Heart left ventricle (tissue), 13 donors: Measurements from ENCODE around the gene WDCP.

Experiments used
- CTCF ChIP-seq, 12 donors: fragments of 200-600 bp; sonication (generic) in 4 of 12; IDR thresholded peaks; one replicate each; pipeline versions ENCODE4 v1.5.0 to v1.8.0; 2018 to 2022; ENCODE audit warnings: antibody characterized with exemption in 12 of 12, mild to moderate bottlenecking in 5 of 12
- POLR2A ChIP-seq, 2 donors: fragments of 450-650 bp; IDR thresholded peaks; one replicate each; pipeline ENCODE4 v1.6.1; 2017; ENCODE audit warnings: antibody characterized with exemption in 2 of 2, mild to moderate bottlenecking in 2 of 2, moderate library complexity in 2 of 2
- donor health status: ischemic (EF 13 %, LVEDD 7.1; RV severe dilation, severe dysfunction).
- donor health status: DM: no; HTN: yes; CAD: no.
- donor health status: DM: no; HTN: no; CAD: no.
- donor health status: ischemic (EF 25% LVEDD 6.9; RV normal size, moderate dysfunction).
- donor health status: ischemic (EF 25% LVEDD 5.7; RV mildly dilated, moderate dysfunction).
- donor health status: ischemic (EF 35%, LVEDD 5.7; RV mildly dilated, moderate dysfunction).
- donor health status: nonischemic (EF 11% LVEDD 7.7; RV severe dilation, severe dysfunction).
- donor health status: DM: yes; HTN: yes; CAD: no.
- donor health status: PGD.
- donor health status: ischemic (EF 29% LVEDD 5.4; RV normal size, mild dysfunction).
- donor health status: nonischemic (EF 23%, LVEDD 6.1; RV moderate dilation, normal function).

DNA sequence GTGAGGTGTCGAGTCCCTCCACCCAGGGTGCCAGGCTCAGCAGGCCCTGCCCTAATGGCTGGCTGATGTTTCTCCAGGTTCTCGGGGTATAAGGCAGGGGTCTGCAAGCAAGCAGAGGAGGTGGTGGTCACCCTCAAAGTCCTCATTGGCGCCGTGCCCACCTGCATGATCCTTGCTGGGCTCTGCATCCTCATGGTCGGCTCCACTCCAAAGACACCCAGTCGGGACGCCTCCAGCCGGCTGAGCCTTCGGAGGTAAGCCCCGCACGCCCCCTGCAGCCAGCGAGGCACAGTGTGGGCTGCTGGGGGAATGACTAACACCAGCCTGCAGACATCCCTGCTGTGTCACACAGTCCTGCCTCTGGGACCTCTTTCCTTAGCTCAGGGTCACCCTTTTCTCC lies 23.2 kb downstream of the WDCP start:
- TF ChIP-seq CTCF (IDR thresholded peaks at IDR 0.05): peak in 1 of 12 donors; percentile 18
- TF ChIP-seq POLR2A (IDR thresholded peaks at IDR 0.05): no peak
